ENCODE data around the gene UCK2. TPM values are rescaled to one million over a fixed set of nuclear protein-coding genes. Genes with fewer than 3 reads are reported as not detected.

The UCK2 gene
- total RNA-seq, 1 experiment from 2014 or later, result 88.4 TPM

DNA sequence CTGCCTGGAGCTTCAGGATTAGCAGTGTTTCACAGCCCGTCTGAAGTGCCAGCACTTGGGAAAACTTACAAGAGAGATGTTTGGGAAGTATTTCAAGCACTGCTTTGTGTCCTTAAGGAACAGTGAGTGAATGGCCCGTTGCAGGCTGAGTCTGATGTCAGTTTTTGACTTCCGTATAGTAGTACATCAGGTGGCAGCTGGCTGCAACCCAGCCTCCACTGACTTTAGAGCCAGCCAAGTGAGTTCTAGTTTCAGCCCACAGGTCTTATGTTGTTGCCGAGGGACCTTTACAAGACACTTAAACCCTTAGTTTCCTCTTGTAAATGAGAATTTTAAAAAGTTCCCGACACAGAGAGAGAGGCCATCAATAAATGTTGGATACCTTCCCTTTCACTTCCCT is 35.0 kb downstream of the UCK2 start (continued):
- TF ChIP-seq, protein P1, sequence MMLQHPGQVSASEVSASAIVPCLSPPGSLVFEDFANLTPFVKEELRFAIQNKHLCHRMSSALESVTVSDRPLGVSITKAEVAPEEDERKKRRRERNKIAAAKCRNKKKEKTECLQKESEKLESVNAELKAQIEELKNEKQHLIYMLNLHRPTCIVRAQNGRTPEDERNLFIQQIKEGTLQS (IDR thresholded peaks at IDR 0.05), result no peak

DNA sequence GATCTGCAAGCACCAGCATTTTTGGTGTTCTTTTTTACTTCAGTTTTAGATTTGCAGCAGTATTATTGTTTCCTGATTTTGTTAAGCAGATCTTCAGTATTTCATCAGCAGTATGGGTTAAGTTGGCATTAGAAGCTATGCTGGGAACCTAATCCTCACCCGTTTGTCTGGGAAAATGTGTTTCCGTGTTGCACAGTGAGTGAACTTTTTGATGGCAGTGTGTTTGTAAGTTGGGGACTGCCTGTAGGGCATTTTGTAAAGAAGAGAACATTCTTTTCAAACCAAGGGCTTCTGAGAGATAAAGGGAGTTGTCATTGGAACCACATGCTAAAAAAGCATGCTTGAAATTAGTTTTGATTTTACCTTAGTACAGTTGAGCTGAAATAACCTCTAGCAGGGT is 35.9 kb downstream of the UCK2 start:
- BruUV-seq (replicated peaks), result no TSS peak
- Histone ChIP-seq H3K4me1 (ENCODE audit: control insufficient read depth in 1 of 2, insufficient read depth in 2 of 2, low read length in 2 of 2) (peaks cover 2 to 3% of the 10 kb centered on the region in 2 experiments; a peak in 2 of 4 replicates), H2AFZ (ENCODE audit: low read depth, low read length, poor library complexity, severe bottlenecking) (no peak overlapping the region), H3K9me3 (ENCODE audit: control insufficient read depth in 1 of 2, insufficient read depth in 1 of 2, low read depth in 1 of 2, low read length in 2 of 2) (no peaks in the 10 kb centered on the region), H3K4me3 (replicated peaks in 1 of 2; ENCODE audit: low read depth in 1 of 2, low read length in 2 of 2) (no peak overlapping the region), H3K36me3 (ENCODE audit: control insufficient read depth in 1 of 2, insufficient read depth in 2 of 2, low read length in 2 of 2) (no peaks in the 10 kb centered on the region), H3K9me2 (ENCODE audit: insufficient read depth) (no peaks in the 10 kb centered on the region), H3K4me2 (ENCODE audit: low read length) (no peak overlapping the region), H3K27ac (ENCODE audit: low read depth, low read length) (no peak overlapping the region), H3K9ac (ENCODE audit: low read length) (no peak overlapping the region), H3K79me2 (ENCODE audit: insufficient read depth, low read length) (peaks cover 98% of the 10 kb centered on the region), H4K20me1 (ENCODE audit: insufficient read depth) (peaks cover 49% of the 10 kb centered on the region; the same call in 1 of the 2 replicates), H3K27me3 (ENCODE audit: insufficient read depth, low read length) (no peaks in the 10 kb centered on the region)
- ATAC-seq, result no peak
- DNase-seq (ENCODE audit: low read depth, low spot score), result no peak
- ChIA-PET CTCF (interaction anchor here (1.6 kb wide), 1 partner anchor 8 kb away, joined by 4 read pairs; no protein-coding TSS in a partner anchor), POLR2A (no interaction called here), RAD21 (ENCODE audit: low non-redundant PET in 1 of 2, low total read pairs in 2 of 2, uncharacterized antibody in 2 of 2, unreplicated experiment in 2 of 2) (no interaction called here)
- intact Hi-C loops (cut with micrococcal nuclease), result no loop called here
- TF ChIP-seq, protein P1 (IDR thresholded peaks at IDR 0.05), result no peak

DNA sequence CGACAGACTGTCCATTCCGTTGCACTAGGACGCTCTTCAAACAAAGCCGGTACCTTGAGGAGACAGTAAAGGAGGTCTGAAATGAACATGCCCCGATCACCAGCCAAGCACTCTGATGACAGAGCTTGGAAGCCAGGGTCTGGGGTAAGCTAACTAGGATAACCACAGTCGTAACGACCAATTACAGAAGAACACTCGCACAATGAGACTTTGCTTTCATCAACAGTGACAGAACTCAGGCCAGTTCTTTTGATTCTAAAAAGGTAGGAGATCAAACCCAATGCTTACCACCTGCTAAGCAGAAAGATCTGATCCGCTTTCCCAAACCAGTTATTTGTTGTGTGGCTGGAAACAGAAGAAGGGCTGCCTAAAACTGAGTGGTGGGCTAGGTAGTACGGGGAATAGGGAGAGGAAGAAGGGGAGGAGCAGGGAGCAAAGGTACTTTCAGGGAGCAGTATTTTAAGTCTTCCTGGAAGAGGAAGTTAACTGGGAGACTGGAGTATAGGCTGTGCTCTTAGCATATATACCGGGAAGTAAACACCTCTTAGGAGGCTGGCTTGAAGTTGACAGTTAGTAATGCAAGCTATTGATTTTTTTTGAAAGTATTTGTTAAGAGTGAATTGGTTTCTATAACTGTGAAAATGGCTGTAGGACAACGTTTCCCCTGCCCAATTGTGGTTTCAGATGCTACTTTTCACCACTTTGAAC is 38.4 kb downstream of the UCK2 start:
- CTCF ChIA-PET, result no interaction called here
- no peaks in the 10 kb centered on the region for H3K27me3 ChIP-seq (ENCODE audit: insufficient read depth, low read length)

More for the DNA sequence above, 38.4 kb downstream of the UCK2 start:
- RAD21 ChIA-PET (ENCODE audit: low non-redundant PET in 1 of 2, low total read pairs in 2 of 2, uncharacterized antibody in 2 of 2, unreplicated experiment in 2 of 2), result no interaction called here
- ATAC-seq, result no peak
- Histone ChIP-seq H3K36me3 (ENCODE audit: control insufficient read depth in 1 of 2, insufficient read depth in 2 of 2, low read length in 2 of 2) (no peaks in the 10 kb centered on the region), H4K20me1 (ENCODE audit: insufficient read depth) (peaks cover 58% of the 10 kb centered on the region; the same call in 1 of the 2 replicates), H3K4me2 (ENCODE audit: low read length) (no peak overlapping the region), H3K9me3 (ENCODE audit: control insufficient read depth in 1 of 2, insufficient read depth in 1 of 2, low read depth in 1 of 2, low read length in 2 of 2) (no peaks in the 10 kb centered on the region), H3K4me1 (ENCODE audit: control insufficient read depth in 1 of 2, insufficient read depth in 2 of 2, low read length in 2 of 2) (peaks cover 3 to 5% of the 10 kb centered on the region in 2 experiments), H3K9me2 (ENCODE audit: insufficient read depth) (no peaks in the 10 kb centered on the region), H3K4me3 (replicated peaks in 1 of 2; ENCODE audit: low read depth in 1 of 2, low read length in 2 of 2) (no peak overlapping the region), H3K79me2 (ENCODE audit: insufficient read depth, low read length) (peaks cover 98% of the 10 kb centered on the region), H3K27ac (ENCODE audit: low read depth, low read length) (no peak overlapping the region), H2AFZ (ENCODE audit: low read depth, low read length, poor library complexity, severe bottlenecking) (no peak overlapping the region), H3K9ac (ENCODE audit: low read length) (no peak overlapping the region)
- POLR2A ChIA-PET, result no interaction called here
- BruUV-seq (replicated peaks), result no TSS peak
- no peak for DNase-seq (ENCODE audit: low read depth, low spot score)
- intact Hi-C loops (cut with micrococcal nuclease), result no loop called here
- TF ChIP-seq, protein P2, sequence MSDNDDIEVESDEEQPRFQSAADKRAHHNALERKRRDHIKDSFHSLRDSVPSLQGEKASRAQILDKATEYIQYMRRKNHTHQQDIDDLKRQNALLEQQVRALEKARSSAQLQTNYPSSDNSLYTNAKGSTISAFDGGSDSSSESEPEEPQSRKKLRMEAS (IDR thresholded peaks at IDR 0.05), result no peak
- TF ChIP-seq ZNF274 (IDR thresholded peaks at IDR 0.05; ENCODE audit: low read depth, low read length) (no peak), EGR1 (IDR thresholded peaks at IDR 0.05; ENCODE audit: low read depth) (no peak)

Measured in HCT116 (cell line).